ENCODE measurements around the gene TUT7. TPM values are rescaled to one million over a fixed set of nuclear protein-coding genes. Genes with fewer than 3 reads are reported as not detected.
A peak's percentile ranks its signal among the peaks of the same experiment; 100 is the strongest.
"Not testable (repeated sequence)": the region's sequence is repeated elsewhere in the genome, so short reads cannot be mapped to it uniquely, and the experiment has no call there.

The TUT7 gene
- total RNA-seq, 1 donor from 2014 or later: 15.0 TPM

- no peak overlapping the region for H3K4me3 ChIP-seq
- H3K9me3 ChIP-seq (replicated peaks): no peaks in the 10 kb centered on the region
- H3K36me3 ChIP-seq: peaks cover 91% of the 10 kb centered on the region
- H3K27ac ChIP-seq (replicated peaks): no peak overlapping the region
- intact Hi-C loops (cut with micrococcal nuclease): no loop called here
- no peaks in the 10 kb centered on the region for H3K4me1 ChIP-seq
- no peaks in the 10 kb centered on the region for H3K27me3 ChIP-seq (ENCODE audit: low read depth)
- no peak for TF ChIP-seq CTCF (IDR thresholded peaks at IDR 0.05; ENCODE audit: borderline replicate concordance)
- DNase-seq: no peak
These were observed 53.5 kb downstream of the TUT7 start for GRCh38 chr9:86300701-86301100.

GRCh38 chr9:86298873-86299272 is 55.3 kb downstream of the TUT7 start:
- peaks cover 76% of the 10 kb centered on the region for H3K36me3 ChIP-seq
- TF ChIP-seq CTCF (IDR thresholded peaks at IDR 0.05; ENCODE audit: borderline replicate concordance): no peak
- H3K27ac ChIP-seq (replicated peaks): no peak overlapping the region
- H3K4me1 ChIP-seq: no peaks in the 10 kb centered on the region
- H3K27me3 ChIP-seq (ENCODE audit: low read depth): no peaks in the 10 kb centered on the region
- intact Hi-C loops (cut with micrococcal nuclease): no loop called here
- H3K9me3 ChIP-seq (replicated peaks): no peaks in the 10 kb centered on the region
- no peak for DNase-seq
- no peak overlapping the region for H3K4me3 ChIP-seq

GRCh38 chr9:86290341-86290740 is 63.9 kb downstream of the TUT7 start:
- H3K4me3 ChIP-seq; H3K4me1 ChIP-seq; H3K27me3 ChIP-seq (ENCODE audit: low read depth); H3K9me3 ChIP-seq (replicated peaks); intact Hi-C loops (cut with micrococcal nuclease); H3K27ac ChIP-seq (replicated peaks); DNase-seq: not testable (repeated sequence)
- peaks cover 17% of the 10 kb centered on the region for H3K36me3 ChIP-seq

GRCh38 chr9:86288499-86289198 is 65.6 kb downstream of the TUT7 start:
- Histone ChIP-seq H3K36me3 (peaks cover 11% of the 10 kb centered on the region), H3K9me3 (replicated peaks) (no peaks in the 10 kb centered on the region), H3K4me3 (no peak overlapping the region), H3K27me3 (ENCODE audit: low read depth) (no peaks in the 10 kb centered on the region), H3K4me1 (no peaks in the 10 kb centered on the region), H3K27ac (replicated peaks) (no peak overlapping the region)
- no peak for DNase-seq
- TF ChIP-seq CTCF (IDR thresholded peaks at IDR 0.05; ENCODE audit: borderline replicate concordance): no peak
- intact Hi-C loops (cut with micrococcal nuclease): no loop called here

- DNase-seq: no peak
- Histone ChIP-seq H3K27ac (replicated peaks) (no peak overlapping the region), H3K4me3 (no peak overlapping the region), H3K4me1 (peaks cover 14% of the 10 kb centered on the region), H3K36me3 (peaks cover 3% of the 10 kb centered on the region), H3K27me3 (ENCODE audit: low read depth) (no peaks in the 10 kb centered on the region), H3K9me3 (replicated peaks) (no peaks in the 10 kb centered on the region)
- intact Hi-C loops (cut with micrococcal nuclease): no loop called here
- TF ChIP-seq CTCF (IDR thresholded peaks at IDR 0.05; ENCODE audit: borderline replicate concordance): peak; percentile 16
These were observed 67.2 kb downstream of the TUT7 start for GRCh38 chr9:86287013-86287412.

- Histone ChIP-seq H3K4me1 (peaks cover 21% of the 10 kb centered on the region), H3K27me3 (ENCODE audit: low read depth) (no peaks in the 10 kb centered on the region), H3K27ac (replicated peaks) (no peak overlapping the region), H3K9me3 (replicated peaks) (no peaks in the 10 kb centered on the region), H3K4me3 (no peak overlapping the region), H3K36me3 (no peaks in the 10 kb centered on the region)
- intact Hi-C loops (cut with micrococcal nuclease): no loop called here
- DNase-seq: no peak
- TF ChIP-seq CTCF (IDR thresholded peaks at IDR 0.05; ENCODE audit: borderline replicate concordance): no peak
These were observed 67.9 kb downstream of the TUT7 start for GRCh38 chr9:86286278-86286677.

Data from left ventricle myocardium inferior (tissue), 1 donor.